ENCODE measurements around the gene SLA2.

The SLA2 gene

DNA sequence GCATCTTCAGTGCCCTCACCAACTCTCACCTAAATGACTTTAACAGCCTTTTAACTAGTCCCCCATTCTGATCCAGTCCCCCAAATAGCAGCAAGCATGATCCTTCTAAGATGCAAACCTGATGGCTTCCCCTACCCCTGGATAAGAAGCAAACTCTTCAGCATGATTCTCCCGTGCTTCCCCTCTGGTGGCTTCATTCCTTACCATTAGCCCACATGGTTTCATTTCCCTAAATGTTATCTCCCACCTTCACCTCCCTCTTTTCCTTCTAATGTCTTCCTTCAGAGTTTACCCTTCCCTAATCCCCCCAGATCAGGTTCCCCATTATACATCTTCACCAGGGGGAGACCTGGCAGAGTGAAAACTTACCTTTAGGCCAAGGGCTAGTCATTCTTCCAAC is 44.5 kb downstream of the SLA2 start:
- no peak for DNase-seq (ENCODE audit: low read depth)
- H3K4me3 ChIP-seq (ENCODE audit: low read depth, low read length), result no peak overlapping the region
- TF ChIP-seq, protein P1, sequence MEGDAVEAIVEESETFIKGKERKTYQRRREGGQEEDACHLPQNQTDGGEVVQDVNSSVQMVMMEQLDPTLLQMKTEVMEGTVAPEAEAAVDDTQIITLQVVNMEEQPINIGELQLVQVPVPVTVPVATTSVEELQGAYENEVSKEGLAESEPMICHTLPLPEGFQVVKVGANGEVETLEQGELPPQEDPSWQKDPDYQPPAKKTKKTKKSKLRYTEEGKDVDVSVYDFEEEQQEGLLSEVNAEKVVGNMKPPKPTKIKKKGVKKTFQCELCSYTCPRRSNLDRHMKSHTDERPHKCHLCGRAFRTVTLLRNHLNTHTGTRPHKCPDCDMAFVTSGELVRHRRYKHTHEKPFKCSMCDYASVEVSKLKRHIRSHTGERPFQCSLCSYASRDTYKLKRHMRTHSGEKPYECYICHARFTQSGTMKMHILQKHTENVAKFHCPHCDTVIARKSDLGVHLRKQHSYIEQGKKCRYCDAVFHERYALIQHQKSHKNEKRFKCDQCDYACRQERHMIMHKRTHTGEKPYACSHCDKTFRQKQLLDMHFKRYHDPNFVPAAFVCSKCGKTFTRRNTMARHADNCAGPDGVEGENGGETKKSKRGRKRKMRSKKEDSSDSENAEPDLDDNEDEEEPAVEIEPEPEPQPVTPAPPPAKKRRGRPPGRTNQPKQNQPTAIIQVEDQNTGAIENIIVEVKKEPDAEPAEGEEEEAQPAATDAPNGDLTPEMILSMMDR (IDR thresholded peaks at IDR 0.05; ENCODE audit: low read depth, low read length), result no peak
- TF ChIP-seq, protein P2, sequence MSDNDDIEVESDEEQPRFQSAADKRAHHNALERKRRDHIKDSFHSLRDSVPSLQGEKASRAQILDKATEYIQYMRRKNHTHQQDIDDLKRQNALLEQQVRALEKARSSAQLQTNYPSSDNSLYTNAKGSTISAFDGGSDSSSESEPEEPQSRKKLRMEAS (IDR thresholded peaks at IDR 0.05; ENCODE audit: low read depth, low read length), result no peak
- no peak for TF ChIP-seq POLR2A (IDR thresholded peaks at IDR 0.05; ENCODE audit: extremely low read depth, insufficient read length)
- TF ChIP-seq MYC (IDR thresholded peaks at IDR 0.05; ENCODE audit: low read depth, low read length), result no peak

DNA sequence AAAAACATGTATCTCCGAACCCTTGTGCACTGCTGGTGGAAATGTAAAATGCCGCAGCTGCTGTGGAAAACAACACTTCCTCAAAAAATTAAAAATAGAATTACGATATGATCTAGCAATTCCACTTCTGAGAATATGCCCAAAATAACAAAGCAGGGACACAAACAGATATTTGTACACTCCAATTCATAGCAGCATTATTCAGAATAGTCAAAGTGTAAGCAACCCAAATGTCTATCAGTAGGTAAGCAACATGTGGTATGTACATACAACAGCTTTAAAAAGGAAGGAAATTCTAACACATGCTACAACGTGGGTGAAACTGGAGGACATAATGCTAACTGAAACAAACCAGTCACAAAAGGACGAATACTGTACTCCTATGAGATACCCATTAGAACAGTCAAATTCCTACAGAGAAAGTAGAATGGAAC is 46.1 kb downstream of the SLA2 start:
- no peak overlapping the region for H3K4me3 ChIP-seq (ENCODE audit: low read depth, low read length)
- TF ChIP-seq, protein P1 (IDR thresholded peaks at IDR 0.05; ENCODE audit: low read depth, low read length), result no peak
- no peak for TF ChIP-seq POLR2A (IDR thresholded peaks at IDR 0.05; ENCODE audit: extremely low read depth, insufficient read length)
- TF ChIP-seq MYC (IDR thresholded peaks at IDR 0.05; ENCODE audit: low read depth, low read length), result peak; percentile 39; the same call in 1 of the 2 replicates
- TF ChIP-seq, protein P2 (IDR thresholded peaks at IDR 0.05; ENCODE audit: low read depth, low read length), result peak; percentile 75
- peak; percentile 52 for DNase-seq (ENCODE audit: low read depth)

DNA sequence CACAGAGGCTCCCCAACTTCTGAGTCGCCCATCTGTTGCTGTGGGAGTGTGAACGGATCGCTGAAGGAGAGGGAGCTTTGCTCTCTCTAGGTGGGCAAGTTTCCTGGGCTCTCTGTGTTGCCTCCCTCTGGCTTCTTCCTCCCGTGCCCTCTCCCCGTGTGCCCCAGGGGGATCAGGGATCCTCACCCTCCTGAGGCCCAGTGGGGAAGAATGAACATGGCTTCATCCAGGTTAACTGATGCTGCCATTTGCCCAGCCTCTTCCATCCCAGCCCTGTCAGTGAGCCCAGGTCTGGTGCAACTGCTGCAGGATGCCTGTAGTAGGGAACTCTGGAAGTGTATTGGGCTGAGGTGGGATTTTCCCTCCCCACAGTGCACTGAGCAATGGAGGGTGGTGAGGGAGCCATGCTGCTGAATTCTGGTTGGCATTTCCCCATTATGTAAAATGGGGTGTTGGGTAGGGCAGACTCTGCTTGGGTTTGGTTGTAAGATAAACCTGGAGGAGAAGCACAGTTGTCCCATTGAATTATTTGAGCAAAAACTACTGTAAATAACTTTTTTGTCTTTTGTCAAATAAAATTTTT is 52.6 kb downstream of the SLA2 start:
- no peak for DNase-seq (ENCODE audit: low read depth)
- TF ChIP-seq MYC (IDR thresholded peaks at IDR 0.05; ENCODE audit: low read depth, low read length) (no peak), POLR2A (IDR thresholded peaks at IDR 0.05; ENCODE audit: extremely low read depth, insufficient read length) (no peak)
- TF ChIP-seq, protein P1 (IDR thresholded peaks at IDR 0.05; ENCODE audit: low read depth, low read length), result no peak
- TF ChIP-seq, protein P2 (IDR thresholded peaks at IDR 0.05; ENCODE audit: low read depth, low read length), result no peak
- H3K4me3 ChIP-seq (ENCODE audit: low read depth, low read length), result no peak overlapping the region

DNA sequence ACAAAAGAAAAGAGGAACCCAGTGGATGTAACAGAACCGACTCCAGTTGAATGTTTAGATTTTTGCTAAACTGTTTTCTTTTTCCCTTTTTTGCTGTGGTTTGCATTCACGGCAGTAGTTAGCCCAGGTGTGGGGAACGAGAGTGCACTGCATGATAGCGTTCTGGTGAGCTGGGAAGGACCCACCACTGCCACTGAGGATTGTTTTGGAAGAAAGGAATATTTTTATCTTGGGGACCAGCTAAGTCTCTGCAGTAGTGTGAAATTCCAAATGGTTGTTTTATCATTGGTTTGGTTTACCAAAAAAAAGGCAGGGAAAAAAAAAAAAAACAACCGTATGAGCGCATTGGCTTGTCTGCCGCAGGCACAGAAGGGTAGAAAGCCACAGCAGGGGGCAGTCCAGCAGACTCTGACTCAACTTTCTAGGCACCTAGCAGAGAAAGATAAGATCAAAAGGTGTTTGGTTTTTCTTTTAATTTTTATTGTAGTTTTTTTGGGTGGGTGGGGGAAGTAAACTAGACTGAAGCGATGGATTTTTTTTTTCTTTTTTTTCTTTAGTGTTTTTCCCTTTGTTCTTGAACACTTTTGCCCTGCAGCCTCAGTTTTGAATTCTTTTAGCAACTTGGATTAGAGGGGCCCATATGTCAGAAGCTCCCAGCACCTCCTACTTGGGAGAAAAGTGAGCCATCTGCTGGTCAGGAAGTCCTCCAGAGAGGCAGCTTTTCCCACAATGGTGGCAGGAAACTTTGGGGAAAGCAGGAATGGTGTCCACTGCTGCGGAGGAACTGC is 53.9 kb downstream of the SLA2 start:
- no peak overlapping the region for H3K4me3 ChIP-seq (ENCODE audit: low read depth, low read length)
- no peak for DNase-seq (ENCODE audit: low read depth)
- TF ChIP-seq, protein P1 (IDR thresholded peaks at IDR 0.05; ENCODE audit: low read depth, low read length), result peak; percentile 15
- TF ChIP-seq, protein P2 (IDR thresholded peaks at IDR 0.05; ENCODE audit: low read depth, low read length), result no peak
- TF ChIP-seq POLR2A (IDR thresholded peaks at IDR 0.05; ENCODE audit: extremely low read depth, insufficient read length), result no peak

DNA sequence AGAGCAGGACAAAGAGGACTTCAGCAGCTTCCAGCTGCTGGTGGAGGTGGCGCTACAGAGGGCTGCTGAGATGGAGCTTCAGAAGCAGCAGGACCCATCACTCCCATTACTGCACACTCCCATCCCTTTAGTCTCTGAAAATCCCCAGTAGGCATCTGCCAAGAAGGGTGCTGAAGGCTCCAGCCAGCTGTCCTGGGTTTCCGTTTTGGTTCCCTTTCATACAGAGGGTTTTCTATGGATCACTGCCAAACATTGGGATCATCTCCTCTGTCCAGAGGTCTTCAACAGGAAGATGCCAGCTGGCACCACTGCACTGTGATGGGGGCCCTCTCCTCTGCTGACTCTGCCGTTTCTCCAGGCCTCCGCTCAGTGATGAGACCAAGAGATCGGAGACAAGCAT is 54.7 kb downstream of the SLA2 start:
- H3K4me3 ChIP-seq (ENCODE audit: low read depth, low read length), result no peak overlapping the region
- TF ChIP-seq MYC (IDR thresholded peaks at IDR 0.05; ENCODE audit: low read depth, low read length) (no peak), POLR2A (IDR thresholded peaks at IDR 0.05; ENCODE audit: extremely low read depth, insufficient read length) (no peak)
- TF ChIP-seq, protein P1 (IDR thresholded peaks at IDR 0.05; ENCODE audit: low read depth, low read length), result no peak
- TF ChIP-seq, protein P2 (IDR thresholded peaks at IDR 0.05; ENCODE audit: low read depth, low read length), result no peak
- no peak for DNase-seq (ENCODE audit: low read depth)
